GM21737 (cell line): ENCODE data around the gene EYA2.

Experiments
- ATAC-seq: cut with Tn5 transposase; IDR thresholded peaks from one replicate; pipeline ENCODE4 v1.9.1; 2021; ENCODE audit warnings: mild to moderate bottlenecking, moderate library complexity; ENCODE audit not compliant: unreplicated experiment

EYA2 gene

DNA sequence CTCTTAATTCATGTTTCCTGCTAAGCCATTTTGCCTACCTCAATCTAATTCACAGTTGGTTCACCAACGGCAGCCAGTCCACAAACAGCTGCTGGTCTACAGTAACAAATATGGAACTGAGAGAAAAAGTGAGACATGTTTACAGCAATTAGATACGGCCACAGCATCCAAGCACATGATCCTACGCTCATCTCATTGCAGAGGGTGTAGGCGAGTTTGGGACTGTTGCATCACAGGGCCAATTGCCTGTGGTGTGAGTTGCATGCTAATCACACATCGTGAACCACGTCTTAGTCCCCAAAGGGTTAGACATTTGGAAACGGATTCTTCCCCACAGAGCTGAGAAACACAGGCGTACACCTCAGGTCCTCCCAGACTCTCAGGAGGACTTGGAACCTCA lies 166.9 kb downstream of the EYA2 start:
- ATAC-seq, result no peak

DNA sequence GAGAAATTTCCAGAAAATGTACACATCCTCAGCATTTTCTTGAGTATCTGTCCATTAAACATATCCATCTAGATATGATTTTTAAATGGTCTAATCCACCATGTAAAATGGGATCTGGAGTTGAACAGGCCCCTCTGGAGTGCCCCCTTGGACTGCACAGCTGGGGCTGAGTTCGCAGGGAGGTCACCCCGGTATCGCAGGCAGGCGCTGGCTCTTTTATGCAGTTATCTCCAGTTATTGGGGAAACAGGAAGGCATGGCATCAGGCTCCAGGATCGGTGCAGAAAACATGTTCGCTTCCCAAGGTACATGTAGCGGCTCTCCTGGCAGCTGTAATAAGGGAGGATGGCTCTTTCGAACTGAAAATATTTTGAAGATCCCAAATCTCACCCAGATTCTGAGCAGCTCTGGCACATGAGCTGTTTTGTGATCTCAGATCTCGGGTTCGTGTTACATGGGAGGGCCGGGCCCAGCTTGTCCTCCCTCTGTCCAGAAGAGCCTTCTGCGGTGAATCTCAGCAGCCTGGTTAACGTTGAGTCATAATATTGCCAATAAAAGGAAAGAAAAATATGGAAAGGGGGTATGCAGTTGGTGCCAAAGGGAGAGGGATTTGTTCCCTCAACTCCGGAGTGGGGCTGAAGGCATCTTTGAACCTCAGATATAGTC lies 167.7 kb downstream of the EYA2 start:
- no peak for ATAC-seq

DNA sequence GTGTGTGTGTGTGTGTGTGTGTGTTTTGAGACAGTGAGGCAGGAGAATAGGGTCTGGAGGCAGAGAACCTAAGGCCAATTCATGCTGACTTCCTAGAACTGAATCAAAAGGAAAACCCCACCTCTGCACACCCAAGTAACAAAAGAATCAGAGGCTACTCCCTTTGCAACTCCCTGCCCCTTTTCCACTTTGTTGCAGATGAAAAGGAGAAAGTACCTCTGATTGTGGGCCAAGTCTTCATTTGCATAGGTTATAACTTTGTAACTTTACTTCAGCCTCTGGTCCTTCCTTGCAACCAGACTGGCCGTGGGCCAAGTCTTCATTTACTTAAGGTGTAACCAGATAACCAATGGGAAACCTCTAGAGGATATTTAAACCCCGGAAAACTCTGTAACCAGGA lies 168.8 kb downstream of the EYA2 start:
- no peak for ATAC-seq

DNA sequence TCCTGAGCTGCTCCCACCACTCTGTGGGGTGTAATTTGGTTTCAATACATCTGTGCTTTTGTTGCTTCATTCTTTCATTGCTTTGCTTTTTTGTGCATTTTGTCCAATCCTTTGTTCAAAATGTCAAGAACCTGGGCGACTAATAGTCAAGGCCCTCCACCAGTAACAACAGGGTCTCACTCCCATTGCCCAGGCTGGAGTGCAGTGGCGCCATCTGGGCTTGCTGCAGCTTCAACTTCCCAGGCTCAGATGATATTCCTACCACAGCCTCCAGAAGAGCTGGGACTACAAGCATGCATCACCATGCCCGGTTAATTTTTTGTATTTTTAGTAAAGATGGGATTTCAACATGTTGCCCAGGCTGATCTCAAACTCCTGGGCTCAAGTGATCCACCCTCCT lies 169.2 kb downstream of the EYA2 start:
- no peak for ATAC-seq

DNA sequence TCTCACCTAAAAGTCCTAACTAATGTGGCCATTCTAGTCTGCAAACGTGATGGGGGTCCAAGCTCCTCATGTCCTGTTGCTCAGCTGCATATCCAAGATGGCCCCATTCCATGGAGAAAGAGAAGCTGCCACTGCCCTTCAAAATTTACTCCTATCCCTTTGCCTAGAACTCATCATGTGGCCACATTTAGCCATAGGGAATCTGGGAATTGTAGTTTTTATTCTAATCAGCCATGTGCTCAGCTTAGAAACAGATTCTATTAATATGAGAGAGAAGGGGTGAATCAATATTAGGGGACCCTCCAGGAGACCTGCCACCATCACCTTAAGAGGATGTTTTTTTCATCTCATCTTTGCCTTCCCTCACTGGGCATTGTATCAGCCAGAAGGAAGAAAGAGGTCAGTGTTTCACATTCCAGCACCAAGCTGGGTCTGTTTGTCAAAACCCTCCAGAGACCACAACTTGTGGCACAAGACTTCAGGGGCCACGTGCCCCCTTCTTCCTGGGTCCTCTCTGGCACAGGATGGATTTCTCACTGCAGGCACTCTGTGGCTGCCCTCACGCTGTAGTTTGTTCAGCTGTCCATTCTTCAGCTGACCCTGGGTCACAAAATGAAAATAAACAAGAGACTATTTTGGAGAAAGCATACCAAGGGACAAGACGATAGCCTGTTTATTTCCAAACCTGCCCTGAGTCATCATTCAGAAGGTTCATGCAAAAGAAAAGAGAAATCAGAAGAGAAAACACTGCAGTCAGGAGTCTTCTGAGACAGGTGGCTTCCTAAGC lies 172.0 kb downstream of the EYA2 start:
- no peak for ATAC-seq

DNA sequence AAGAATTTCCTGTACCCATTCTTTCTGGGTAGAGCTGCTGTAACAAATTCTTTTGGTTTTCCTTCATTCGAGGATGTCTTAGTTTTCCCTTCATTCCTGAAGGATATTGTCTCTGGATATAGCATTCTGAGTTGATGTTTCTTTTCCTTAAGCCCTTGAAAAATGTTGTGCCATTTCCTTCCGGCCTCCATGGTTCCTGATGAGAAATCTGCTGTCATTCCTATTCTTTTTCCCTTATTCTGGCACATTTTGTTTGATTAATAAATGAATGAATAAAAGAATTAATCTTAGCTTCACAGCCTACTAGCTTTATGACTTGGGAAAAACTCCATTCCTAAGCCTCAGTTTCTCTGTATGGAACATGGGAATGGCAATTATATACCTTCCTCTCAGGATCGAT lies 173.1 kb downstream of the EYA2 start:
- ATAC-seq, result no peak

DNA sequence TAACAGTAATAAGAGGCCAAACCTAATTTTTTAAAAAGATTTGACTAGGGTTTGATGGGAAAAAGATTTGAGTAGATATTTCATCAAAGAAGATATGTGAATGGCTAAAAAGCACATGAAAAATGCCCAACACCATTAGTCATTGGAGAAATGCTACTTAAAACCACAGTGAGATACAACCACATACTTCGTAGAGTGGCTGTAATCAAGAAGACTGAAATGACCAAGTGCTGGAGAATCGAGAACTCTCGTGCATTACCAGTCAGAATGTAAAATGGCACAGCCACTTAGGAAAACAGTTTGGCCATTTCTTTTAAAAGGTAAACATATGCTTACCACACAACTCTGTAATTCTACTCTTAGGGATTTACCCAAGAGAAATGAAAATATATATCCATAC lies 175.5 kb downstream of the EYA2 start:
- no peak for ATAC-seq

DNA sequence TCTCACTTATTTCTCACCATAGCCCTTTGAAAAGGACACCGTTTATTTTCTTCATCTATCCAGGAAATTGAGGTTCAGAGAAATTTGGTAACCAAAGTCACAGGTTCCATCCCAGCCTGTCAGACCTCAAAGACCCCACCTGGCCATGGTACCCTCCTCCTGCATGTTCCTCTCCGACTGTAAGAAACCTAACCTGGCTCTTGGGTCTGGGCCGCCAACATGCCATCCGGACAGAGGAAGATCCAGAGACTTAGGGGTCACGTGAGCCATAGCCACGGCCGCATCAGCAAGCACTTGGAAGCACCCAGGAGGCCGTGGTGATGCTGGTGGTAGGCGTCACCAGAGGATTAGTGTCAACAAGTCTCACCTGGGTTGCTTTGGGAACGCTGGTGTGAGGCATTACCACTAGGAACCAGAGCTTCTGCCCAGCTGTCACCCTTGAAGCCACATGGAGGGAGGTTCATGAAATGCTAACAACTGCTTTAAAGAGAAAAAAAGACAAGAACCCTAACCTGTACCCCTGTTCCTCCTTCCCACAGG lies 177.1 kb downstream of the EYA2 start:
- no peak for ATAC-seq

DNA sequence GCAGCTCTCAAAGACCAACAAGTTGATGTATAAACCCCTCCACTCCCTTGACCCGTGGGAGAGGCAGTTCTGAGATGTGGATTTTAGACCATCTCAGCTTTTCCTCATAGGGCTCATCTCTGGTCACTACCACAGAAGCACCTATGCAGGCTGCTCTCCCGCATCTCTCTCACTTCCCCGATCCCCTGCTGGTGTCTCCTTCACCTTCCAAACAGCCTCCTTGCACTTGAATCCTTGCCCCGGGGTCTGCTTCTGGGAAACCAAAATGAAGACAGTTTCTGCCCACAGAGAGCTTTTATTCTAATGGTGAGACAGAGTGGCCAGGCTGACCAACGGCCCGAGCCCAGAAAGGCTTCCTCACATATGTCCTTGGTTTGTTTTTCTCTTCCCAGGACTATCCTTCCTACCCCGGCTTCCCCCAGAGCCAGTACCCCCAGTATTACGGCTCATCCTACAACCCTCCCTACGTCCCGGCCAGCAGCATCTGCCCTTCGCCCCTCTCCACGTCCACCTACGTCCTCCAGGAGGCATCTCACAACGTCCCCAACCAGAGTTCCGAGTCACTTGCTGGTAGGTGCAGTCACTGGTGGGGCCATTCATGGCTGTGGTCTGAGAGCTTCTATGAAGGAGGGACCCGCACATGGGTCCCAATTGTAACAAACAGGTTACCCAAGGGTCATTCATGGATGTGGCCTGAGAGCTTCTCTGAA lies 179.3 kb downstream of the EYA2 start:
- no peak for ATAC-seq

DNA sequence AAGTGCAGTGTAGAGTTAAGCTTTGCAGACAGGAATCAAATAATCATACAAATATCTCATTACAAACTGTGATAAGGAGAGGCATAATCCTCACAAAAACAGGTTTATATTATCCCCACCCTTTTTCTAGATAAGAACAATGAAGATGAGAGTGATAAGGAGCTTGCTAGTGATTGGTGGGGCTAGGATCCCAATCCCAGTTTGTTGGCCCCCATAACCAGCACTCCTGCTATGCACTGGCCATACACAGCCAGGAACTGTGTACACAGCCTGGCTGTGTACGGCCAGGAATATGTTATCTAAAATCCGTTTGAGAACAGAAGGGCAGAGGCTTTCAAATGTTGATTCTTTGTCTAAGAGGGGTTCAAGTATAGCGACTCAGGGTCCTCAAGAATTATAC lies 180.6 kb downstream of the EYA2 start:
- ATAC-seq, result no peak

DNA sequence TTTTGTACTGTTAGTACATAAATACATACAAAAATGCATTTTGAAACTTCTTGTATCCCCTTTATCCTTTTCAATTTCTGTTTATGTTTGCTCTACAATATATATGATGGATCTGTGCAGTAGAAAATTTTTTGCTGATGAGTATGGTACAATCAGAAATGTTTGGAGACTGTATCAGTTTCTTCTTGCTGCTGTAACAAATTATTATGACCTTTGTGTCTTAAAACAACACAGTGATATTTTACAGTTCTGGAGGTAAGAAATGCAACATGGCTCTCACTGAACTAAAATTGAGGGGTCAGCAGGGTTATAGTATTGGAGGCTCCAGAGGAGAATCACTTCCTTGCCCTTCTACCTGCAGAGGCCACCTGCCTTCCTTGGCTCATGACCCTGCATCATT lies 184.4 kb downstream of the EYA2 start:
- ATAC-seq, result no peak

DNA sequence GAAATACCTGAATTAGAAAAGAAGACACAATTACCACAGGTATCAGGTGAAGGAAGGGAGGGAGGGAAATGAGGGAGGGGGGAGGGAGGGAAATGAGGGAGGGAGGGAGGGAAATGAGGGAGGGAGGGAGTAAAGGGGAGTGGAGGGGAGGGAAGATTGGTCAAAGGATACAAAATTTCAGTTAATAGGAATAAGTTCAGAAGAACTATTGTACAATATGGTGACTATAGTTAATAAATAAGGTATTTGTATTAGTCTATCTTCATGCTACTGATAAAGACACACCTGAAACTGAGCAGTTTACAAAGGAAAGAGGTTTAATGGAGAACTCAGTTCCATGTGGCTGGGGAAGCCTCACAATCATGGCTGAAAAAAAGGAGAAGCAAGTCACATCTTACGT lies 185.7 kb downstream of the EYA2 start:
- ATAC-seq, result no peak

DNA sequence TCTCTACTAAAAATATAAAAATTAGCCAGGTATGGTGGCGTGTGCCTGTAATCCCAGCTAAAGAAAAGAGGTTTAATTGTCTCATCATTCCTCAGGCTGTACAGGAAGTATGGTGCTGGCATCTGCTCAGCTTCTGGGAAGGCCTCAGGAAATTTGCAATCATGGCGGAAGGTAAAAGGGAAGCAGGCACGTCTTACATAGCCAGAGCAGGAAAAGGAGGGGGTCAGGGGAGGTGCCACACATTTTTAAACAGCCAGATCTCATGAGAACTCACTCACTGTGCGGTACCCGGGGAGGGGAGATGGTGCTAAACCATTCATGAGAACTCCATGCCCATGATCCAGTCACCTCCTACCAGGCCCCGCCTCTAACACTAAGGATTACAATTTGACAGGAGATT lies 191.7 kb downstream of the EYA2 start:
- ATAC-seq, result no peak

DNA sequence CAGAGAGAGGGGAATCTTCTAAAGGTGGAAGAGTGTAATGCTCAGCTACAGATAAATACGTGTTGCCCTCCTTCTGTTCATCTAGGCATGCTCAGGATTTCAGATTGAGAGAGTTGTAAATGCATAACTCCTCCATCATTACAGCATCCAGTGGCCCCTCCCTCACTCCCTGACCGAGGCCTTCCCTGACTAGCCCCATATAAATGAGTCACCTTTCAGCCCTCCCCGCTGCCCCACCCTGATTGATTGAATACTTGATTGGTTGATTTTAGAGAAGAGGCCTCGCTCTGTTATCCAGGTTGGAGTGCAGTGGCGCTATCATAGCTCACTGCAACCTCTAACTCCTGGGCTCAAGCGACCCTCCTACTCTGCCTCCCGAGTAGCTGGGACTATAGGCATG lies 193.7 kb downstream of the EYA2 start:
- ATAC-seq, result no peak

DNA sequence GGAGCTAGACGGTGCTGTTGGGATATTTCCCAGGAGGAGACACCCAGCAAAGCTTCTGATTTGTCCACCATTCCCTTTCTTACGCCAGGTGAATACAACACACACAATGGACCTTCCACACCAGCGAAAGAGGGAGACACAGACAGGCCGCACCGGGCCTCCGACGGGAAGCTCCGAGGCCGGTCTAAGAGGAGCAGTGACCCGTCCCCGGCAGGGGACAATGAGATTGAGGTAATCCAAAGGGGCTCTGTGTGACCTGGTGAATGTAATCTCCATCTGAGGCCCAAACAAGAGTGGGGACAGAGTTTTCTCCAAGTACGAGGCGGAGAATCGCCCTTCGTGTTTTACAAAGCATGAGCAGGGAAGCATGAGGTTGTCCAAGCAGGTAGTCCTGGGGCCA lies 194.5 kb downstream of the EYA2 start:
- no peak for ATAC-seq

DNA sequence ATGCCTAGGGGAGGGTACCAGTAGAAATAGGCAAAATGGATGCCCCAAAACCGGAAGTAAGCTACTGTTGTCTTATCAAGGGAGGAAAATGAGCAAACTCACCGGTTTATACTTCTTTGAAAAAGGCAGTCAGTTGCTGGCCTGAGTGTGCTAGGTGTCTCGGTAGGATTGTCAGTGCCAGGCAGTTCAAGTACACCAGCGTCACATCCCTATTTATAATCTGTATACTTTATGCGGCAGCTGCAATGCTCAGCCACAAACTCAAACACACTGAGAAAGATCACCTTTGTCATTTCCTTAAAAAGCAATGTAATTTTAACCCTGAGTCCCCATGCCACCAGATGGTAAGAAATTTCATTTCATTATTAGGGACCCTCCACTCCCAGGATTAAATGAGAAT lies 196.2 kb downstream of the EYA2 start:
- no peak for ATAC-seq

DNA sequence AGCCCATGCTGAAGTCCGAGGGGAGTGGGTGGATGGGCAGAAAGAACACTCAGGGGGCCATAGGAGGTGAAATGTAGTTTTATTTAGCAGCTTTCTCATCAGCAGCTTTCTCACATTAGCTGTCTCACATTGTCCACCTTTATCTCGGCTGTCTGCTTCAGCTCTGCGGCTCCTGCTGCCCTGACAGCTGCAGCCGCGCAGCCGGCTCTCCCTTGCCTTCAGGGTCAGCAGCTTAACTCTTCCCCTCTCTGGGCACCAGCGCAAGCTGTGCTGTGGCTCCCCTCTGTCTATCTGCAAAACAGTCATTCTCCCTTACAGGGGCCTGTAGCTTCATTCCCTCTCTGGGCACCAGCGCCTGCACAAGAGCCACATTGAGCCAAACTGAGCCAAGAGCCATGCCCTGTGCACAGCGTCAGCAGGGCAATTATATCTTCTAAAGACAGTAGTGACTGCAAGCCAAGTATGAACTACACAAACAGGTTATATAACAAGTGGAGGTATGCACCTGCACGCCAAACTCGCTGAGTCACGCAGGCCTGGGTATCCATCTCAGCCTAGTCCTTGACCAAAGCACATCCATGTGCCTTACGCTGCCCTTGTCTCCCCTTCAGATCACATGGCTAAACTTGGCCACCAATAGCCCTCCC lies 198.8 kb downstream of the EYA2 start:
- ATAC-seq, result no peak

DNA sequence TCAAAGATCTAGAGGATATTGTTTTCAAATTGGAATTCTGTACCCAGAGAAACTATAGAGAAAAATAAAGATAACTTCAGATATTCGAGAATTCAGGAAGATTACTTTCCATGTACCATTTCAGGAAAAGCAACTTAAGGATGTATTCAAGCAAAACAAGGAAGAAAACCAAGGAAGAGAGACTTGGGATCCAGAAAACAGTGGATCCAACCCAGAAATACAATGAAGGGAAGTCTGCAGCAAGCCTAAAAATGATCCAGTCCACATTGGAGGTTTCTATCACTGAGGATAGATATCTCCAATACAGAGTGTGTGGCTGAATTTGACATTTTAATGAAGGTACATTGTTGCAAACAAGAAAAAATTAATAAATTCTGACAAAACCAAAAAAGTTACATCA lies 201.0 kb downstream of the EYA2 start:
- ATAC-seq, result no peak

DNA sequence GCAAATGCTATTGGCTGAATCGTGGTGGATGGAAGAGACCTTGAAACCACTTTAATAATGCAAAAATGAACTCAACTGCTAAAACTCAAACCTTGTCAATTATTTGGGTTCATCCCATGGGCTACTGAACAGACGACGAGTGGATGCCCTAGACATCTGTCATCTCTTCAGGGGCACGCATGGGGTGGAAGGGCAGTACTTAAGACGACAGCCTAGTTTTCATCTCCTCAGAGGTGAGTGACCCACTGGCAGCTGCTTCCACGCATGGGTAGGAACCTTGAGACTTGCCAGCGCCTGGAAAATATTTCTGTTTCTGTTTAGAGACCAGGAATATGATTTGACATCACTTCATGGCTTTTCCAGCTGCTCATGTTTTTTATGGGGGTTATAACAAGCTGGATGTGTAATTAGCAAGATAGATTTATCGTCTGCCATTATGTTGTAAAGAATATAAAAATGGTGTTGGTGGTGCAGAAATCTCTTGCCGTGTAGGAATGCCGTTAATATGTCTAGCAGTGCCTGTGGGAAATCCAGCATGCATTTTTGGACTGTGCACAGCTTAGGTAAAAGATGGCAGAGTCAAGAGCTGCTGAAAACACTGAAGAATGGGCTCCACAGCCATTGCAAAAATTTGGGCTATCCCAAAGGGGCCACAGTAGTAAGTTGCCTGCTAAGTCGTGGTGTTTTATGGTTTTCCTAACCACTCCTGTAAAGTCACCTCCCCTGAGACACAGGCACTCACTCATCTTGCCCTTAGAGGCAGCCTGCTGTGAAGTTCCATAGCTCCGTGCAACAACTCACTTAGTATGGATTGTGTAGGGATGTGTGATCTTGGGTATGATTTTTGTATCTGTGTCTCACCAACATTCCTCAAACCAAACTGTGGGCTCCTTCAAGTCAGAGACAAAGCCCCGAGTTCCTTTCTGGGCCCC lies 203.3 kb downstream of the EYA2 start:
- ATAC-seq, result no peak

DNA sequence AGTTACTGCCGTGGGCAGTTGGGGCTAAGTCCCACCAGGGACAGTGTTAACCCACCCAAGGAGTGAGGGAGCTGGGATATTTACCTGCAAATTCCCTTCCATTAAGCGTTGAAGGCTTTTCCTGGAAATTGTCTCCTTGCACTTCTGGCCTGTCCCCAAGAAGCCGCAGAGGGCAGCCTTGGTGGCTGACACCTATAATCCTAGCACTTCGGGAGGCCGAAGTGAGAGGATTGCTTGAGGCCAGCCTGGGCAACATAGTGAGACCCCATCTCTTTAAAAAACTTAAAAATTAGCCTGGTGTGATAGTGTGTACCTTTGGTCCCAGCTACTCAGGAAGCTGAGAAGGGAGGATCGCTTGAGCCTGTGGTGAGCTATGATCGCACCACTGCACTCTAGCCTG lies 204.4 kb downstream of the EYA2 start:
- no peak for ATAC-seq
